GM21515 (cell line): Measurements from ENCODE around the gene HSPA2.
"Not testable (repeated sequence)": the region's sequence is repeated elsewhere in the genome, so short reads cannot be mapped to it uniquely, and the experiment has no call there.

Experiments
- ATAC-seq: cut with Tn5 transposase; IDR thresholded peaks from one replicate; pipeline ENCODE4 v1.9.1; 2021; ENCODE audit not compliant: unreplicated experiment

HSPA2 gene

DNA sequence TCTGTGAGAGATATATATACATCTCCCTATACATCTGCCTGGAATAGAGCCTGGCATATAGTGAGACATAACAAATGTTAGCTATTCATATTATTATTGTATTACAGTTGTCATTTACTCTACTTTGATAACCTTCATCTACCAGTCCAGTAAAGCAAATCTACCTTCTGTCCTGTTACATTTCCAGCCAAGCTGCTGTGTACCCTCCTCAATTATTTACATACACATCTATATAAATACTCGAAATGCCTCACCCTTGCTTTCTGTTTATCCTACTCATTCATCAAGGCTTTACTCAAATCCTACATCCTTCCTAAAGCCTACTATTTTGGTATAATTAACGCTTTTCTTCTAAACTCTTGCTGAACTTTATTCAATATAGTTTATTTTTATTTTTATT lies 27.3 kb upstream of the HSPA2 start:
- ATAC-seq = no peak

DNA sequence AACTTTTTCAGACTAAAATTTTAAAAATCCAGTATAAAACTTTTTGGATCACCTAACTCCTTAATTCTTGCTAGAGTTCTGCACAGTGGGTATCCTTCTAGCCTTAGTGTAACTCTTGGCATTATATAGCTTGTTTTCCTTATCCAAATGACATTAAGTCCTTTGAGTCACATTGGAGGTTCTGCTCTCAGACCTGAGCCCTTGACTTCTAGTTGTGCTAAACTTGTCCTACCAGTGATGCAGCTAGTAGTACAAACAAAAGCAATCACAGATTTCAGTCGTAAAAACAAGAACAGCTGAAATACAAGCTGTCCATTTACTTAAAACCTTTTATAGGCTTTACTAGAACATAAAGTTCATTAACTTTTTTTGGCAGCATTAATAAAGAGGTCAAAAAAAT lies 25.5 kb upstream of the HSPA2 start:
- ATAC-seq = no peak

DNA sequence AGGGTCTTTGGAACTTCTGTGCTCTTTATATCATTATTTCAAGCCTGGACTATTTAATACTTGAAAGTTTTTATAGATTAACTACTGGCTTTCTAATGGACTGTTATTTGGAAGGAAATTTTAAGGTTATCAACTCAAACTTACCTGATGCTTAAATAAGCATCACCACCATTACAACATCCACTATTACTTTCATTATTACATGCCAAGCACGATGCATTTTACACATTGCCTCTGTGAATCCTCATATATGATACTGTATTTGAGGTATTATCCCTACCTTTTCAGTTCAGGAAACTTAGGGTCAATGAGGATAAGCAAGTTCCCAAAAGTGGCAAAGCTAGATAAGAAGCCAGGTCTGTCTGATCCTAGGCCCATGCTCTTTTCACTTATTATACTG lies 23.6 kb upstream of the HSPA2 start:
- no peak for ATAC-seq

DNA sequence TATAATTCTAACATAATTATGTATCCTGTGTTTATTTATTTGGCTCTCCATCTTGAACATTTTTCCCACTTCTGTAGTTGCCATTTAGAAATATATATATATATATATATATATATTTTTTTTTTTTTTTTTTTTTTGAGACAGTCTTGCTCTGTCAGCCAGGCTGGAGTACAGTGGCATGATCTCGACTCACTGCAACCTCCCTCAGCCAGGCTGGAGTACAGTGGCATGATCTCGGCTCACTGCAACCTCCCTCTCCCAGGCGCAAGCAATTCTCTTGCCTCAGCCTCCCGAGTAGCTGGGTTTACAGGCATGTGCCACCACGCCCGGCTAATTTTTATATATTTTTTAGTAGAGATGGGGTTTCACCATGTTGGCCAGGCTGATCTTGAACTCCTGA lies 22.9 kb upstream of the HSPA2 start:
- not testable (repeated sequence) for ATAC-seq

DNA sequence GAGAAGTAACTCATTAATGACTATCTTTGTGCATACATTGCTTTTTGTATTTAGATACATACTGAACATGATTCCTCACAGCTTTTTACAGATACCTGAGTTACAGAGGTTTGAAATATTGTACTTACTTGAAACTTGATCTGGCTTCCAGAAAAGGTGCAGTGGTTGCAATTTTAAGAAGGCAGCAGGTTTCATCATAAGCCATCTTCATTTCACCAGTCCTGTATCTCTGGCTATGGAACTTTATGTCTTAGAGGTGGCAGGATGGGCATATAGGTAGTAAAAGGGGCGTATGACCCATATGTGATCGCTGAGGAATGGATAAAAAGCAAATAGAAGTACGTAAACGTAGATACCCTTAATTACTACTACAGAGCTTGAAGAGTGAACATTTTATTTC lies 22.3 kb upstream of the HSPA2 start:
- no peak for ATAC-seq

DNA sequence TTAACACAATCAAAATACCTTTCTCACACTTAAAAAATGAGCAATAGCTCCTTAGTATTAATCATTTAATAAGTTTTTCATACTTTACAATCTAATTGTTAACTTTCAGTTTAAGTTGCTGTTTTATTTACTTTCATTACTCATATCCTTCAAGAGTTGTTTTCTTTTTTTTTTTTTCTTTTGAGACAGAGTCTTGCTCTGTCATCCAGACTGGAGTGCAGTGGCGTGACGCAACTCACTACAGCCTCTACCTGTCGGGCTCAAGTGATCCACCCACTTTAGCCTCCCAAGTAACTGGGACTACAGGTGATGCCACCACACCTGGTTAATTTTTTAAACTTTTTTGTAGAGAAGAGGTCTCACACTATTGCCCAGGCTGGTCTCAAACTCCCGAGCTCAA lies 19.8 kb upstream of the HSPA2 start:
- no peak for ATAC-seq

DNA sequence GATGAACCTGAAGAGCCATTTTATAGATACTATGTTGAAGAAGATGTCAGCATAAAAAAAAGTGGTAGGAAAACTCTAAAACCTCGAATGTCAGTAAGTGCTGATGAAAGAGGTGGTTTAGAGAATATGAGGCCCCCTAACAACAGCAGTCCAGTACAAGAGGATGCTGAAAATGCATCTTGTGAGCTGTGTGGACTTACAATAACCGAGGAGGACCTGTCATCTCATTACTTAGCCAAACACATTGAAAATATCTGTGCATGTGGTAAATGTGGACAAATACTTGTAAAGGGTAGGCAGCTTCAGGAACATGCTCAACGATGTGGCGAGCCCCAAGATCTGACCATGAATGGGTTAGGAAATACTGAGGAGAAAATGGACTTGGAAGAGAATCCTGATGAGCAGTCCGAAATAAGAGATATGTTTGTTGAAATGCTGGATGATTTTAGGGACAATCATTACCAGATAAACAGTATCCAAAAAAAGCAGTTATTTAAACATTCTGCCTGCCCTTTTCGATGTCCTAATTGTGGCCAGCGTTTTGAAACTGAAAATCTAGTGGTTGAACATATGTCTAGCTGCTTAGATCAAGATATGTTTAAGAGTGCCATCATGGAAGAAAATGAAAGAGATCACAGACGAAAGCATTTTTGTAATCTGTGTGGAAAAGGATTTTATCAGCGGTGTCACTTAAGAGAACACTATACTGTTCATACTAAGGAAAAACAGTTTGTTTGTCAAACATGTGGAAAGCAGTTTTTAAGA lies 17.8 kb upstream of the HSPA2 start:
- ATAC-seq = no peak

DNA sequence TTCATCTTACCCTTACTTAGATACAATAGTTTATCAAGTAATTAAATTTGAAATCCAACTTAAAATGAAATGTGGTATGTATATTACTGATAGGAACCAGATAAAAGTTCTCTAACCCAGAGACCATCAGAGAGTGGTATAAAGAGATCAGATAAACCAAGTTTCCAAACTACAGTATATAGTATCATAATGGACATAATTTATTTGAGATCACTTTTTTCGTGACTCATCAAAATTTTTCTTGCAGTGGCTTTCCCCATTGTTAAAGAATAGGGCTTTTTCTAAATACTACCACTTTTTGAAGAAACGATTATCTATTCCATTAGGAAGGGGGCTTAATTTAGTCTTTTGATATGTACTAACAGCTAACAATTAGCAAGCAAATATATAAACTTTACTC lies 15.2 kb upstream of the HSPA2 start:
- ATAC-seq = no peak

DNA sequence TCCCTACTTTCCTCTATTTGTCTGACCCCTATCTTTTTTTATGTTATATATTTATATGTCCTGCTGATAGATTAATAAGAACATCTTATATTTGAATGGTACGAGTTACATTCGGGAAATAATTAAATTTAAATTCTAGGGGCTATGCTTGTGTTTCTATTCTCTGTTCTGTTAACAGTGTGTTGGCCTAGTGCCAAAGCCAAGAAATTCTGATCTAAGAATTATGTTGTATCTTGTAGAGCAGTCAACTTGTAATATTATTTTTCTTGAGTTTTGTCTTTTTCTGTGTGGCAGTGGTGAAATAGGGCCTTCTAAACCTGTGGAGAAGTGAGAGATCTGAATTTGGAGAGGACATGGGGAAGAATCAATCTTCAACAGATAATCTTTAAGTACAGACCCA lies 9.0 kb upstream of the HSPA2 start:
- no peak for ATAC-seq

DNA sequence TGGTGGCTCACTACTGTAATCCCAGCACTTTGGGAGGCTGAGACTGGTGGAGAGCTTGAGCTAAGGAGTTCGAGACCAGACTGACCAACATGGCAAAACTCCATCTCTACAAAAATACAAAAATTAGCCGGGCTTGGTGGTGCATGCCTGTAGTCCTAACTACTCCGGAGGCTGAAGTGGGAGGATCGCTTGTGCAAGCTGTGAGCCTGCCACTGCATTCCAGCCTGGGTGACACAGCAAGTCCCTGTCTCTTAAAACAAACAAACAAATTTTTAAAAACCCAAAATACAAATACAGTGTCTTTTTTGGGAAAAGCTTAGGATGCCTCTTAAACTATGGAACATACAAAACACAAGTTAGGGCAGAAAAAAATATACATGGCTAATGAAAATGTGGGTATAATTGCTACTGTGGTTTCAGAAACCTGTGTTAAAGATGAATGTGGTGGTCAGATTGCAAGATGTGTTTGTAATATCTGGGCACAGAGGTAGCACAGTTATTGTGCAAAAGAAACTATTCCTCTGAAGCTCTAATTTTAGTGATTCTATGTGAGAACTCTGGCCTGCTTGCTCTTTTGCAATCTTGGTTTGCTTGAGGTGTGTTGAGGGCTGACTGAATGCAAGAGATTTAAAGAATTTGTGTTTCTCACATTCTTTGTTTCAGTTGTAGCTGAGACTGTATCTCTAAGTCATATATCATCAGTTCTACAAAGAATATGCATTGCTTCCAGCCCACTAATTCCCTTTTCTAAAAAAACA lies 3.9 kb upstream of the HSPA2 start:
- ATAC-seq = no peak

DNA sequence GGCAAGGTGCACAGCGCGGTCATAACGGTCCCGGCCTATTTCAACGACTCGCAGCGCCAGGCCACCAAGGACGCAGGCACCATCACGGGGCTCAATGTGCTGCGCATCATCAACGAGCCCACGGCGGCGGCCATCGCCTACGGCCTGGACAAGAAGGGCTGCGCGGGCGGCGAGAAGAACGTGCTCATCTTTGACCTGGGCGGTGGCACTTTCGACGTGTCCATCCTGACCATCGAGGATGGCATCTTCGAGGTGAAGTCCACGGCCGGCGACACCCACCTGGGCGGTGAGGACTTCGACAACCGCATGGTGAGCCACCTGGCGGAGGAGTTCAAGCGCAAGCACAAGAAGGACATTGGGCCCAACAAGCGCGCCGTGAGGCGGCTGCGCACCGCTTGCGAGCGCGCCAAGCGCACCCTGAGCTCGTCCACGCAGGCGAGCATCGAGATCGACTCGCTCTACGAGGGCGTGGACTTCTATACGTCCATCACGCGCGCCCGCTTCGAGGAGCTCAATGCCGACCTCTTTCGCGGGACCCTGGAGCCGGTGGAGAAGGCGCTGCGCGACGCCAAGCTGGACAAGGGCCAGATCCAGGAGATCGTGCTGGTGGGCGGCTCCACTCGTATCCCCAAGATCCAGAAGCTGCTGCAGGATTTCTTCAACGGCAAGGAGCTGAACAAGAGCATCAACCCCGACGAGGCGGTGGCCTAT lies 875 bp downstream of the HSPA2 start:
- ATAC-seq = no peak

DNA sequence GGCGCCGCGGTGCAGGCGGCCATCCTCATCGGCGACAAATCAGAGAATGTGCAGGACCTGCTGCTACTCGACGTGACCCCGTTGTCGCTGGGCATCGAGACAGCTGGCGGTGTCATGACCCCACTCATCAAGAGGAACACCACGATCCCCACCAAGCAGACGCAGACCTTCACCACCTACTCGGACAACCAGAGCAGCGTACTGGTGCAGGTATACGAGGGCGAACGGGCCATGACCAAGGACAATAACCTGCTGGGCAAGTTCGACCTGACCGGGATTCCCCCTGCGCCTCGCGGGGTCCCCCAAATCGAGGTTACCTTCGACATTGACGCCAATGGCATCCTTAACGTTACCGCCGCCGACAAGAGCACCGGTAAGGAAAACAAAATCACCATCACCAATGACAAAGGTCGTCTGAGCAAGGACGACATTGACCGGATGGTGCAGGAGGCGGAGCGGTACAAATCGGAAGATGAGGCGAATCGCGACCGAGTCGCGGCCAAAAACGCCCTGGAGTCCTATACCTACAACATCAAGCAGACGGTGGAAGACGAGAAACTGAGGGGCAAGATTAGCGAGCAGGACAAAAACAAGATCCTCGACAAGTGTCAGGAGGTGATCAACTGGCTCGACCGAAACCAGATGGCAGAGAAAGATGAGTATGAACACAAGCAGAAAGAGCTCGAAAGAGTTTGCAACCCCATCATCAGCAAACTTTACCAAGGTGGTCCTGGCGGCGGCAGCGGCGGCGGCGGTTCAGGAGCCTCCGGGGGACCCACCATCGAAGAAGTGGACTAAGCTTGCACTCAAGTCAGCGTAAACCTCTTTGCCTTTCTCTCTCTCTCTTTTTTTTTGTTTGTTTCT lies 1.7 kb downstream of the HSPA2 start:
- ATAC-seq = no peak

DNA sequence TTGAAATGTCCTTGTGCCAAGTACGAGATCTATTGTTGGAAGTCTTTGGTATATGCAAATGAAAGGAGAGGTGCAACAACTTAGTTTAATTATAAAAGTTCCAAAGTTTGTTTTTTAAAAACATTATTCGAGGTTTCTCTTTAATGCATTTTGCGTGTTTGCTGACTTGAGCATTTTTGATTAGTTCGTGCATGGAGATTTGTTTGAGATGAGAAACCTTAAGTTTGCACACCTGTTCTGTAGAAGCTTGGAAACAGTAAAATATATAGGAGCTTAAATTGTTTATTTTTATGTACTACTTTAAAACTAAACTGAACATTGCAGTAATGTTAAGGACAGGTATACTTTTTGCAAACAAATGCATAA lies 2.3 kb downstream of the HSPA2 start:
- ATAC-seq = no peak

DNA sequence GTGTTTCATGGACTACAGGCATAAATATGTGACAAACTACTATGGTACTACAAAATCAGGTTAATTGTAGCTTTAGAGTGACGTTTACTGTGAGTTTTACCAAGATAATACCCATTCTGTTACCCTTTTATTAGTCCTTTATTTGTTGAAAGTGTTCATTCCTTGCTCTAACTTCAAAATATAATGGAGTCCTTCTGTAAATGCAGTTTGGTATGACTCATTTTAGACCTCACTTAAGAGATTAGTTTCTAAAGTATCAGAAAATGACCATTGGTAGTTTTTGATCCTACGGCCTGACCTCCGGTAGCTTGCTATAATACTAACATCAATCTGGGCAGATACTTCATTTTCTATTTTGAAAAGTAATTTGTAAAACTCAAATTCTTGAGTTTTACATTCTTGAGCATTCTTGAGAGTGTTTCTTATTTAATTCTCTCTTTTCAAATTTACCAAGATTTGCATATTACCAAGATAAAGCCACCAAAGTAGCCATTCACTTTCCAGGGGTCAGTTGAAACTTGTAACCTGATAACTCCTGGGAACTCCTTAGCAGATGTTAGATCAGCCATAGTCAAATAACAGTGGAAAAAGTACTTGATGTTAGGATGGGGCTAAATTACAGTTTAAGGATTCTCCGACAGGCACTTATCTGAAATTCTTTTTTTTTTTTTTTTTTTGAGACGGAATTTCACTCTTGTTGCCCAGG lies 4.2 kb downstream of the HSPA2 start:
- no peak for ATAC-seq

DNA sequence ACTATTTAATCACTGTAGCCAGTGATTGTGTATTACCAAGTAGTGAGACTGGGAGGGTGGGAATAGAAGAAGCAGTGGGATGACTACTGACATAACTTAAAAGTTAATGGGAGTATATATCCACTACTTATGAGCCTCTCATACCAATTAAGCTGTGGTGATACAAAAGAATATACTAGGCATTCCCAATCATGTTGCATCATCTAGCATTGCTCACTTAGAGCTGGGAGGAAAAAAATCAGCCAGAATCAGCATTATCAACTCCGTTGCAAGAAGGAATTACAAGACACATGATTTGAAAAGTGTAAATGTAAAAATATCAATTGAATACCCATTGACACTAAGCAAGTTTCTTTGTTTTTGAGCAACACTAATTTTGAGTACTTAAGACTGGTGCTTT lies 8.5 kb downstream of the HSPA2 start:
- ATAC-seq = no peak

DNA sequence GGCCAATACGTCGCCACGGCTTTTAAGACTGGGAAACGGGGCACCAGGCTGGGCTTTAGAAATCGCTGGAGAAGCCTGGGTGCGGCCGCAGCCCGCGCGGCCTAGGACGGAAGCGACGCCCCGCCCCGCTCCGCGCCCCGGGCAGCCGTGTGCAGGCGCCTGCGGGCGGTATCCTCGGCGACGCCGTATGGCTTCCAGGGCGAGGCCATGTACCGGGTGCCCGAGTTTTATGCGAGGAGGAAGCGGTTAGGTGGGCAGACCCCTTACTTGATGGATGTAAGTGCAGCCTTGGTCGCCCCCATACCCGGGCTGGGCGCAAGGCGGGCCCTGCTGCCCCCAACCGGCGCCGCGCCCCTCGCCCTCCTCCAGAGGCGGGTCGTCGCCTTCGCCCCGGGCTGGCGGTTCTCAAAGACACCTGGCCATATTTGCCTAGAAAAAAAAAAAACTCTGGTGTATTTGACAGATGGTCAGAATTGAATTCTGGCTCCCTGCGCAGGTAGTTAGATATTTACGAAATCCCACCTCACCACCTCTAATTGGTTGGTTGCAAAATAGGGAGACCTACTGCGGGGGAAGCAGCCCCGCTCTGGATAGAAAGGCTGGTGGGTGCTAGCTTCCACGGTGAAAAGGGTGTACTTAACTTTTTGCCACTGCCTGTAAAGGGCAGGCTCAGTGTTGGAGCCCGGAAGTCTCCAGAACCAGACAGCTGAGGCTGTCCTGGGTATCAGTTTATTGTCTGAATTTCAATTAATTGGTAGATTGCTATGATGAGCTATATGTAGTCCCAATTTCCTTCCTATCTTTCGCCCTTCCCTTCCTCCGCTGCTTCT lies 9.5 kb downstream of the HSPA2 start, which contains the start of gene PPP1R36:
TSS of gene PPP1R36 (plus strand) at position 171 of the 830 bp plus-strand sequence. CDS start at position 208, 37 bp downstream.
- ATAC-seq = no peak

DNA sequence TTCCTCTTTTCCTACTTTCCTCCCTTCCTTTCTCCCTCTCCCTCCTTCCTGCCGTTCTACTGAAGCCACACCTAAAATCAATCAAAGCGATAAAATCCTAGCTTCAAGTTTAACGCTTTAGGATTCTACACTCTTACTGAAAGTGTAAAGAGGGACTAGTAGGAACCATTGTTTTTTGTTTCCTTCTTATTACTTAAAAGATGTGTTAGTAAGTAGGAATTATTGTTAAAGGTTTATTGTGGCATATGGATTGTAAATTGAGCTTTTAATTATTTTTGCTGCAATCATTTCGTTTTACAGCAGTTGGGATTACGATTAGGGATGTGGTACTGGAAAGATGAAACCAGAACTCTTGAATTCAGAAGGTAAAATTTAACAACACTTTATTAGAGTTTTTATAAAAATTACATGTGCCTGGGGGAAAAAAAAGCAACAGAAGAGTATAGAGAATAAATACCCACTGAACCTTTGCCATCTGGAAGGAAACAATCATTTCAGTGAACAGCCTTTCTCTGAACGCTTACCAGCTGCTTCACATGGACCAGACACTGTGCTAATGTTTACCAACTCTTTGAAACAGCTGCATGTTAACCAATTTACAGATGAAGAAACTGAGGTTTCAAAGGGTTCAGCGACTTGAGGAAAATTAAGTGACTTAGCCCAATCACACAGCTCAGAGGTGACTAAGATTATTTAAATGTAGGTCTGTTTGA lies 10.2 kb downstream of the HSPA2 start:
- ATAC-seq = no peak

DNA sequence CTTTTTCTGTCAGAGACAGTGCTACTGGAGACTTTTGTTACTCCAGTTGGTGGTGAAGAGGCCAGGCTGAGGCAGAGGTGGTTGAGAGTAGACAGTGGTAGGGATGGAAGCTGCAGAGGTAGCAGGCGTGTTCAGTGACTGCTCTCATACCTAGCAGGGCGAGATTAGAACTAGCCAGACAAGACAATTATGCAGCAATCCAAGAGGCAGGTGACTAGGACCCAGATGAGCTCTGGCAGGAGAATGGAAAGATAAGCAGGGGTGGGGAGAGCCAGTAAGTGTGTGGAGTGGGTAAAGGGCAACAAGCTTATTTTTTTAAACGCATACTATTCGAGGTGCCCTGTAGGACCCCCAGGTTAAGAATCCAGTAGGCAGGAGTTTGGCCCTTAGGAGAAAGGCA lies 14.0 kb downstream of the HSPA2 start:
- no peak for ATAC-seq

DNA sequence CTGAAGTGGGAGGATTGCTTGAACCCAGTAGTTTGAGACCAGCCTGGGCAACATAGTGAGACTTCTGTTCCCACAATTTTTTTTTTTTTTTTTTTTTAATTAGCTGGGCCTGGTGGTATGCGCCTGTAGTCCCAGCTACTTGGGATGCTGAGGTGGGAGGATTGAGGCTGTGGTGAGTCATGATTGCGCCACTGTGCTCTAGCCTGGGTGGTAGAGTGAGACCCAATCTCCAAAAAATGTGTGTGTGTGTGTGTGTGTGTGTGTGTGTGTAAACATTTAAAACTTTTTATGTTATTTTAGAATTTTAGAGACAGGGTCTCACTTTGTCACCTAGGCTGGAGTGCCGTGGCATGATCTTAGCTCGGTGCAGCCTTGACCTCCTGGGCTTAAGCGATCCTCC lies 16.0 kb downstream of the HSPA2 start:
- no peak for ATAC-seq
